ENCODE measurements around the gene NADK. TPM values are rescaled to one million over a fixed set of nuclear protein-coding genes. Genes with fewer than 3 reads are reported as not detected.

NADK gene
- total and polyA plus RNA-seq, 2 donors from 2014 or later = 37.9 to 76.3 TPM

- H3K4me3 ChIP-seq (ENCODE audit: low read length in 3 of 3) = peak overlapping the region in 2 of 3 donors; percentile 5 to 40
- peak in 1 of 5 donors; percentile 81 for DNase-seq
- no peaks in the 10 kb centered on the region for H3K27me3 ChIP-seq (ENCODE audit: control insufficient read depth, insufficient read depth, low read length)
- no peaks in the 10 kb centered on the region for H3K9me3 ChIP-seq (ENCODE audit: control insufficient read depth in 2 of 3, insufficient read depth in 1 of 3, low read length in 3 of 3)
- H3K4me1 ChIP-seq (ENCODE audit: control insufficient read depth in 2 of 3, insufficient read depth in 2 of 3, low read depth in 1 of 3, low read length in 3 of 3) = peaks cover 0 to 15% (median 5%) of the 10 kb centered on the region in 3 donors
- no peak for FAIRE-seq
- peak overlapping the region; percentile 90 to 94 for H3K27ac ChIP-seq (ENCODE audit: low read depth in 2 of 2, low read length in 2 of 2)
- peaks cover 2 to 10% (median 5%) of the 10 kb centered on the region in 3 donors for H3K36me3 ChIP-seq (ENCODE audit: control insufficient read depth in 2 of 3, insufficient read depth in 3 of 3, low read length in 3 of 3)
- TF ChIP-seq CTCF (IDR thresholded peaks at IDR 0.05; ENCODE audit: borderline replicate concordance, extremely low read depth, insufficient read depth) = no peak
- H3K9ac ChIP-seq (ENCODE audit: low read length in 3 of 3) = peak overlapping the region in 2 of 3 donors; percentile 6 to 44
- intact Hi-C loops (cut with DNase I) = no loop called here
Observed at GRCh38 chr1:1758059-1758621, 20.1 kb downstream of the NADK start.

- Histone ChIP-seq H3K9me3 (ENCODE audit: control insufficient read depth in 2 of 3, insufficient read depth in 1 of 3, low read length in 3 of 3) (no peaks in the 10 kb centered on the region), H3K36me3 (ENCODE audit: control insufficient read depth in 2 of 3, insufficient read depth in 3 of 3, low read length in 3 of 3) (peaks cover 2 to 10% (median 5%) of the 10 kb centered on the region in 3 donors), H3K27me3 (ENCODE audit: control insufficient read depth, insufficient read depth, low read length) (no peaks in the 10 kb centered on the region), H3K4me1 (ENCODE audit: control insufficient read depth in 2 of 3, insufficient read depth in 2 of 3, low read depth in 1 of 3, low read length in 3 of 3) (peaks cover 0 to 15% (median 5%) of the 10 kb centered on the region in 3 donors), H3K9ac (ENCODE audit: low read length in 3 of 3) (no peak overlapping the region), H3K4me3 (ENCODE audit: low read length in 3 of 3) (no peak overlapping the region), H3K27ac (ENCODE audit: low read depth in 2 of 2, low read length in 2 of 2) (peak overlapping the region; percentile 90 to 94)
- DNase-seq (peak in 1 of 5 donors; percentile 76), FAIRE-seq (no peak)
- intact Hi-C loops (cut with DNase I) = no loop called here
- no peak for TF ChIP-seq CTCF (IDR thresholded peaks at IDR 0.05; ENCODE audit: borderline replicate concordance, extremely low read depth, insufficient read depth)
Observed at GRCh38 chr1:1757422-1758058, 20.7 kb downstream of the NADK start.

GRCh38 chr1:1756661-1757421 is 21.4 kb downstream of the NADK start:
- FAIRE-seq (no peak), DNase-seq (peak in 1 of 5 donors; percentile 70)
- Histone ChIP-seq H3K9me3 (ENCODE audit: control insufficient read depth in 2 of 3, insufficient read depth in 1 of 3, low read length in 3 of 3) (no peaks in the 10 kb centered on the region), H3K36me3 (ENCODE audit: control insufficient read depth in 2 of 3, insufficient read depth in 3 of 3, low read length in 3 of 3) (peaks cover 0 to 10% (median 3%) of the 10 kb centered on the region in 3 donors), H3K9ac (ENCODE audit: low read length in 3 of 3) (no peak overlapping the region), H3K27ac (ENCODE audit: low read depth in 2 of 2, low read length in 2 of 2) (no peak overlapping the region), H3K4me1 (ENCODE audit: control insufficient read depth in 2 of 3, insufficient read depth in 2 of 3, low read depth in 1 of 3, low read length in 3 of 3) (peaks cover 0 to 15% (median 5%) of the 10 kb centered on the region in 3 donors), H3K4me3 (ENCODE audit: low read length in 3 of 3) (no peak overlapping the region), H3K27me3 (ENCODE audit: control insufficient read depth, insufficient read depth, low read length) (no peaks in the 10 kb centered on the region)
- TF ChIP-seq CTCF (IDR thresholded peaks at IDR 0.05; ENCODE audit: borderline replicate concordance, extremely low read depth, insufficient read depth) = no peak
- intact Hi-C loops (cut with DNase I) = no loop called here
